Esophagus muscularis mucosa (tissue), 3 donors: Measurements from ENCODE around the gene ABTB2.

Experiments
- CTCF ChIP-seq, 3 experiments: fragments of 200-600 bp in 2 of 3; fragments of 450-650 bp in 1 of 3; sonication (generic) in 2 of 3; IDR thresholded peaks; one replicate each; pipeline ENCODE4 v1.5.1; 2017 to 2019; ENCODE audit warnings: antibody characterized with exemption in 3 of 3, mild to moderate bottlenecking in 2 of 3, moderate library complexity in 1 of 3
- POLR2A ChIP-seq: fragments of 450-650 bp; IDR thresholded peaks from one replicate; pipeline ENCODE4 v1.6.1; 2017; ENCODE audit warnings: antibody characterized with exemption, moderate library complexity, mild to moderate bottlenecking, low read depth
- POLR2AphosphoS5 ChIP-seq, 2 donors: sonication (generic); formaldehyde crosslinking; IDR thresholded peaks; one replicate each; pipeline ENCODE4 v1.6.1; 2017; ENCODE audit warnings: antibody characterized with exemption in 2 of 2

GRCh38 chr11:34366522-34366921 lies 8.7 kb upstream of the ABTB2 start:
- TF ChIP-seq POLR2A (no peak), POLR2AphosphoS5 (IDR thresholded peaks at IDR 0.05) (no peak), CTCF (IDR thresholded peaks at IDR 0.05) (no peak)
